Neural progenitor cell (in vitro differentiated cells): Measurements from ENCODE around the gene OBP2B. TPM values are rescaled to one million over a fixed set of nuclear protein-coding genes. Genes with fewer than 3 reads are reported as not detected.

Source experiments
- DNase-seq: peaks from one replicate; pipeline ENCODE4 v3.0.0-alpha.2; 2016; ENCODE audit warnings: low spot score
- H2AFZ ChIP-seq: fragments of 200-600 bp; sonication (generic); replicated peaks from 2 replicates; pipeline ENCODE4 v1.6.1; 2016; ENCODE audit warnings: antibody characterized with exemption
- H3F3A ChIP-seq: fragments of 200-600 bp; sonication (generic); 2 replicates; pipeline ENCODE4 v1.6.1; 2016; ENCODE audit warnings: antibody characterized with exemption, low read depth
- H3K27ac ChIP-seq: fragments of 200-600 bp; sonication (generic); 2 replicates; pipeline ENCODE4 v1.5.1; 2016; ENCODE audit warnings: mild to moderate bottlenecking
- H3K27me3 ChIP-seq: fragments of 200-600 bp; sonication (generic); 2 replicates; pipeline ENCODE4 v1.6.1; 2016; ENCODE audit warnings: mild to moderate bottlenecking, moderate library complexity
- H3K36me3 ChIP-seq: fragments of 200-600 bp; sonication (generic); 2 replicates; pipeline ENCODE4 v1.5.1; 2016
- H3K4me1 ChIP-seq: fragments of 200-600 bp; sonication (generic); 2 replicates; pipeline ENCODE4 v1.6.1; 2016; ENCODE audit warnings: mixed run types
- H3K4me2 ChIP-seq: fragments of 200-600 bp; sonication (generic); 2 replicates; pipeline ENCODE4 v1.6.1; 2016
- H3K4me3 ChIP-seq: fragments of 200-600 bp; sonication (generic); 2 replicates; pipeline ENCODE4 v1.5.1; 2016
- H3K79me2 ChIP-seq: fragments of 200-600 bp; sonication (generic); 2 replicates; pipeline ENCODE4 v1.6.1; 2016; ENCODE audit warnings: low read depth
- H3K9ac ChIP-seq: fragments of 200-600 bp; sonication (generic); 2 replicates; pipeline ENCODE4 v1.6.1; 2016
- H3K9me3 ChIP-seq: fragments of 200-600 bp; sonication (generic); 2 replicates; pipeline ENCODE4 v1.5.1; 2016; ENCODE audit warnings: low read depth
- H4K20me1 ChIP-seq: fragments of 200-600 bp; sonication (generic); 2 replicates; pipeline ENCODE4 v1.6.1; 2016; ENCODE audit warnings: low read depth
- H3K27ac Mint-ChIP-seq: 3 replicates; pipeline ENCODE4 v1.8.0; 2021; ENCODE audit warnings: mixed read lengths
- H3K27me3 Mint-ChIP-seq: 2 replicates; pipeline ENCODE4 v1.8.0; 2022; ENCODE audit warnings: low read depth, mild to moderate bottlenecking, inconsistent platforms, moderate library complexity, mixed read lengths; ENCODE audit not compliant: insufficient read depth
- H3K36me3 Mint-ChIP-seq: 3 replicates; pipeline ENCODE4 v1.8.0; 2021; ENCODE audit warnings: mixed read lengths
- H3K4me1 Mint-ChIP-seq: 3 replicates; pipeline ENCODE4 v1.8.0; 2021; ENCODE audit warnings: mixed read lengths
- H3K4me3 Mint-ChIP-seq: 3 replicates; pipeline ENCODE4 v1.8.0; 2021; ENCODE audit warnings: mild to moderate bottlenecking, moderate library complexity, mixed read lengths
- H3K9me3 Mint-ChIP-seq: 3 replicates; pipeline ENCODE4 v1.8.0; 2020; ENCODE audit warnings: mixed read lengths
- EZH2 ChIP-seq: fragments of 200-600 bp; sonication (generic); IDR thresholded peaks from 2 replicates; pipeline ENCODE4 v1.6.1; 2017; ENCODE audit warnings: antibody characterized with exemption, mild to moderate bottlenecking, moderate library complexity
- EZH2phosphoT487 ChIP-seq: fragments of 200-600 bp; sonication (generic); IDR thresholded peaks from 2 replicates; pipeline ENCODE4 v1.6.1; 2017; ENCODE audit warnings: antibody characterized with exemption
- total RNA-seq: library from RNA; depleted of rRNA; stranded (reverse); fragments of >200 nt; gene quantifications from 2 replicates; pipeline ENCODE4 v1.2.3, GENCODE V29; 2015; ENCODE audit warnings: low replicate concordance
- TF ChIP-seq, protein P1 (sequence below): fragments of 200-600 bp; sonication (generic); IDR thresholded peaks from 2 replicates; pipeline ENCODE4 v1.5.1; 2017; ENCODE audit warnings: antibody characterized with exemption, mild to moderate bottlenecking

OBP2B gene
- total RNA-seq, 1 donor from 2014 or later = not detected

DNA sequence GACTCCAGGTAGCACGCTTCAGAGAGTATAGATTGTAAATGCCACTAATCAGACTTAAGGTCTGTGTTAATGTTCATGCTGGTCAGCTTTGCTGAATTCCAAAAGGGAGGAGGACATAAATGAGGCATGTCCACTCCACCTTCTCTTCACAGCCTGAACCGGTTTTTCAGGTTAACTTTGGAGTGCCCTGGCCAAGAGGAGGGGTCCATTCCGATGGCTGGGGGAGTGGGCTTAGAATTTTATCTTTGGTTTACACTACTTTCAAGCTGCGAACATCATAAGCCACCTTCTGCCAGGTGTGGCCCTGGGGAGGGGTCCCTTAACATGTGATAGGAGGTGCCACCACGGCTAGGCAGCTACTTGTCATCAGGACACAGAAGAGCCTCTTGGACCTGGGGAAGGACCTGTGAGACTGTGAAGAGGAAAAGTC, 41.7 kb upstream of the OBP2B start:
- Mint-ChIP-seq H3K4me3 (no peak overlapping the region), H3K36me3 (no peaks in the 10 kb centered on the region), H3K9me3 (no peaks in the 10 kb centered on the region), H3K27me3 (peaks cover 6% of the 10 kb centered on the region), H3K27ac (no peak overlapping the region), H3K4me1 (peaks cover 3% of the 10 kb centered on the region)
- H4K20me1 ChIP-seq = no peaks in the 10 kb centered on the region
- DNase-seq = no peak
- no peak for TF ChIP-seq EZH2
- no peak for TF ChIP-seq EZH2phosphoT487
- TF ChIP-seq, protein P1, sequence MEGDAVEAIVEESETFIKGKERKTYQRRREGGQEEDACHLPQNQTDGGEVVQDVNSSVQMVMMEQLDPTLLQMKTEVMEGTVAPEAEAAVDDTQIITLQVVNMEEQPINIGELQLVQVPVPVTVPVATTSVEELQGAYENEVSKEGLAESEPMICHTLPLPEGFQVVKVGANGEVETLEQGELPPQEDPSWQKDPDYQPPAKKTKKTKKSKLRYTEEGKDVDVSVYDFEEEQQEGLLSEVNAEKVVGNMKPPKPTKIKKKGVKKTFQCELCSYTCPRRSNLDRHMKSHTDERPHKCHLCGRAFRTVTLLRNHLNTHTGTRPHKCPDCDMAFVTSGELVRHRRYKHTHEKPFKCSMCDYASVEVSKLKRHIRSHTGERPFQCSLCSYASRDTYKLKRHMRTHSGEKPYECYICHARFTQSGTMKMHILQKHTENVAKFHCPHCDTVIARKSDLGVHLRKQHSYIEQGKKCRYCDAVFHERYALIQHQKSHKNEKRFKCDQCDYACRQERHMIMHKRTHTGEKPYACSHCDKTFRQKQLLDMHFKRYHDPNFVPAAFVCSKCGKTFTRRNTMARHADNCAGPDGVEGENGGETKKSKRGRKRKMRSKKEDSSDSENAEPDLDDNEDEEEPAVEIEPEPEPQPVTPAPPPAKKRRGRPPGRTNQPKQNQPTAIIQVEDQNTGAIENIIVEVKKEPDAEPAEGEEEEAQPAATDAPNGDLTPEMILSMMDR = no peak
- H3F3A ChIP-seq = no peaks in the 10 kb centered on the region
- no peaks in the 10 kb centered on the region for H3K36me3 ChIP-seq
- H3K27ac ChIP-seq = no peak overlapping the region
- peaks cover 10% of the 10 kb centered on the region for H3K4me1 ChIP-seq
- no peak overlapping the region for H3K4me3 ChIP-seq
- no peaks in the 10 kb centered on the region for H3K79me2 ChIP-seq
- H3K27me3 ChIP-seq = peaks cover 7% of the 10 kb centered on the region
- H3K9me3 ChIP-seq = no peaks in the 10 kb centered on the region
- H2AFZ ChIP-seq = no peak overlapping the region
- no peak overlapping the region for H3K4me2 ChIP-seq
- no peak overlapping the region for H3K9ac ChIP-seq

DNA sequence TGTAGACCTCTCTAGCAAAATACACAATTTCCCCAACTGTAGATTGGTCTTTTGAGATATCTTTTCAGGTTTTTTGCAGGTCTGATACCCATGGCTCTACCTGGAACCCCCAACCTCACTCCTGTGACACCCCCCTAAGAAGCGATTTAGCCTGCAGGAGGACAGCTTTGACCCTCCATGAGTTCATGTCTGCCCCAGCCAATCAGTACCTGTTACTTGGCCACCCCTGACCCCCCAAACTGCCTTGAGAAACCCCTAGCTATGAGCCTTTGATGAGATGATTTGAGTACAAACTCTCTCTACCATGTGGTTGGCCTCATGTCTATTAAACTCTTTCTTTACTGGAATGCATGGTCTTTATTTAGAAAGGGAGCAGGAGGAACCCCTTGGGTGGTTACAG, 40.3 kb upstream of the OBP2B start:
- Histone ChIP-seq H3F3A (no peaks in the 10 kb centered on the region), H3K27me3 (peaks cover 22% of the 10 kb centered on the region), H2AFZ (no peak overlapping the region), H3K4me2 (no peak overlapping the region), H3K27ac (no peak overlapping the region), H3K9me3 (no peaks in the 10 kb centered on the region), H3K4me3 (no peak overlapping the region), H3K4me1 (peaks cover 13% of the 10 kb centered on the region), H3K79me2 (no peaks in the 10 kb centered on the region), H4K20me1 (no peaks in the 10 kb centered on the region), H3K9ac (no peak overlapping the region), H3K36me3 (no peaks in the 10 kb centered on the region)
- Mint-ChIP-seq H3K36me3 (no peaks in the 10 kb centered on the region), H3K27me3 (peaks cover 6% of the 10 kb centered on the region), H3K4me1 (peaks cover 3% of the 10 kb centered on the region), H3K4me3 (no peak overlapping the region), H3K9me3 (no peaks in the 10 kb centered on the region), H3K27ac (no peak overlapping the region)
- TF ChIP-seq EZH2phosphoT487 = no peak
- TF ChIP-seq, protein P1 = no peak
- DNase-seq = no peak

DNA sequence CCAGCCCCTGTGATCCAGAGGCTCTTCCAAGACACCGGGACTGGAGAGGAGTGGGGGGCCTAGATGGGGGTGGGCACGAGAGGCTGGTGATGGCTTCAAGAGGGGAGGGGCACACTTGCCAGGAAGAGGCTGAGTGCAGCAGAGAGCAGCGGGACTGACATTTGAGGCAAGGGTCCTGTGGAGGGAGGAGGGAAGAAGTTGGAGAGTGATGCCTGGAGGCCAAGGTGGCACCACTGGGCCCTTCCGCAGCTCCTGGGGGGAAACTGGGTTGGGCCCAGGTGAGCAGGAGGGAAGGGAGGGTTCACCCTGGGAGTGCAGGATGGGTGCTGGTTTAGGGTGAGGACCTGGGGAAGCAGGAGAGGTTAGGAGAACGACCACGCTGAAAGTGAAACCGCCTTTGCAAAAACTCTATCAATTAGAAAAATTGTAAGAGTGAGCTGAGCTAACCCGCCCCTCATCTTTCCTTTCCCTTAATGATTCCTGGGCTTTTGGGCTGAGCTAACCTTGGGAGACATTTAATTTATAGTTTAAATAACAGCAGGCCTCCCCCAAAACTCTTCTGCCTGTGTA, 39.8 kb upstream of the OBP2B start:
- Histone ChIP-seq H3K27me3 (peaks cover 26% of the 10 kb centered on the region), H4K20me1 (no peaks in the 10 kb centered on the region), H3F3A (no peaks in the 10 kb centered on the region), H3K4me2 (no peak overlapping the region), H2AFZ (no peak overlapping the region), H3K36me3 (no peaks in the 10 kb centered on the region), H3K27ac (no peak overlapping the region), H3K4me3 (no peak overlapping the region), H3K4me1 (peaks cover 13% of the 10 kb centered on the region), H3K9ac (no peak overlapping the region), H3K9me3 (no peaks in the 10 kb centered on the region), H3K79me2 (no peaks in the 10 kb centered on the region)
- no peak for TF ChIP-seq EZH2
- TF ChIP-seq, protein P1 = no peak
- no peak for TF ChIP-seq EZH2phosphoT487
- H3K27ac Mint-ChIP-seq = no peak overlapping the region
- H3K36me3 Mint-ChIP-seq = no peaks in the 10 kb centered on the region
- no peaks in the 10 kb centered on the region for H3K9me3 Mint-ChIP-seq
- H3K4me3 Mint-ChIP-seq = no peak overlapping the region
- DNase-seq = no peak
- H3K27me3 Mint-ChIP-seq = peaks cover 6% of the 10 kb centered on the region
- peaks cover 3% of the 10 kb centered on the region for H3K4me1 Mint-ChIP-seq
